Neural progenitor cell (in vitro differentiated cells): Measurements from ENCODE around the gene CRYBB1.

Experiments
- CTCF ChIP-seq: fragments of 200-600 bp; sonication (generic); IDR thresholded peaks from 2 replicates; pipeline ENCODE4 v1.5.1; 2017; ENCODE audit warnings: antibody characterized with exemption, mild to moderate bottlenecking
- EZH2 ChIP-seq: fragments of 200-600 bp; sonication (generic); IDR thresholded peaks from 2 replicates; pipeline ENCODE4 v1.6.1; 2017; ENCODE audit warnings: antibody characterized with exemption, mild to moderate bottlenecking, moderate library complexity

- TF ChIP-seq CTCF: no peak
- no peak for TF ChIP-seq EZH2
Observed at GRCh38 chr22:26601726-26602125, 16.1 kb downstream of the CRYBB1 start.
